Muscle layer of colon (tissue), 2 donors: ENCODE results near the gene STX18.

Experiments used
- H3K27ac ChIP-seq: one replicate; pipeline ENCODE4 v1.7.0; 2013; ENCODE audit warnings: low read depth, mild to moderate bottlenecking, low read length, moderate library complexity
- H3K27me3 ChIP-seq, 2 donors: one replicate each; pipeline ENCODE4 v1.7.0; 2013; ENCODE audit warnings: low read length in 2 of 2, mild to moderate bottlenecking in 2 of 2; ENCODE audit not compliant: insufficient read depth in 2 of 2, control insufficient read depth in 1 of 2
- H3K36me3 ChIP-seq: one replicate; pipeline ENCODE4 v1.7.0; 2013; ENCODE audit warnings: mild to moderate bottlenecking, low read length; ENCODE audit not compliant: insufficient read depth
- H3K4me1 ChIP-seq: one replicate; pipeline ENCODE4 v1.7.0; 2013; ENCODE audit warnings: mild to moderate bottlenecking, low read length; ENCODE audit not compliant: insufficient read depth
- H3K4me3 ChIP-seq, 2 donors: one replicate each; pipeline ENCODE4 v1.7.0; 2013; ENCODE audit warnings: low read length in 2 of 2, low read depth in 1 of 2, mild to moderate bottlenecking in 1 of 2, moderate library complexity in 1 of 2
- H3K9ac ChIP-seq: one replicate; pipeline ENCODE4 v1.7.0; 2013; ENCODE audit warnings: low read length
- H3K9me3 ChIP-seq: one replicate; pipeline ENCODE4 v1.7.0; 2013; ENCODE audit warnings: mild to moderate bottlenecking, low read length
- donor health status: abdominal sarcoma.
- donor health status: Adenocarcinoma of cecum.

Gene STX18

DNA sequence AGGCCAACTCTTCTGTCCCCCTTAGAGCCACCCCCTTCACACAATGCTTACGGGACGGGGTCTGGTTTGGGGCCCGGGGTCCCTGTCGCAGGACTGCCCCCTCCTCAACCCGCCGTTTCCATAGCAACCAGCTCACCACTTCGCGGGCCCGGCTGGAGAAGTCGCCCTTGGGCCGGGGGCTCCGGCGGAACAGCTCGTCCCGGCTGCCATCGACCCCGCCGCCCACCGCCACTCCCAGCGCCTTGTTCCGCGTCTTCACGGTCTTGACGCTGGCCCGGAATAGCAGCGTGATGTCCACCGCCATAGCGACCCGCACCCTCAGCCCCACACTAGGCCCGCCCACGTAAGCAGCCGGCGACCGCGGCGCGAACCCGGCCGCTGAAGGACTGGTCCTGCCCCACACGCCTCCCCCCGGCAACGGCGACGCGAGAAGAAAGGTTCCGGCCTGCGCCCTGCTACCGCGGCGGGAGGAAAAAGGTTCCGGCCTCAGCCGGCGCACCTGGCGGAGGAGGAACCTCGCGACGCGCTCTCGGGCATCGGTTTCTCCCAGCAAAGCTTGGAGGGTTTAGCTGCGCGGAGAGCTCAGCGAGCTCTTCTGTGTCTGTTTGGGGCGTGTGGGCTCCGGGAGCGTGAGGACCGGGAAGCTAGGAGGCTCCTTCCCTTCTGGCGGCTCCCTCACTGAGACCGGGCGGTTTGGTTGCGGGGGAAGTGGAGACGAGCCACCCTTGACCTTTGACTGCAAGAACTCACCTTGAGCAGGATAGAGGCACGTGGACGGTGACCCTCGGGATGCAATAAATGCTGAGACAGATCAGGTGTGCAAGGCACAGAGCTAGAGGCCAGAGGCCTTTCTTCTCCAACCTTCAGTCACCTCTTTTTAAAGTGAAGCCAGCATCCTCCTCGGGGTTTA is at the start of gene STX18:
TSS of gene STX18 (minus strand) at position 388 of the 910 bp plus-strand sequence. CDS start at position 304, 84 bp downstream.
- Histone ChIP-seq H3K36me3 (no peaks in the 10 kb centered on the region), H3K9ac (peak within 1 kb of the TSS; percentile 85), H3K4me3 (peak within 1 kb of the TSS; percentile 74 to 81), H3K27ac (peak within 1 kb of the TSS; percentile 79), H3K9me3 (no peaks in the 10 kb centered on the region), H3K4me1 (peaks cover 26% of the 10 kb centered on the region), H3K27me3 (no peaks in the 10 kb centered on the region)

DNA sequence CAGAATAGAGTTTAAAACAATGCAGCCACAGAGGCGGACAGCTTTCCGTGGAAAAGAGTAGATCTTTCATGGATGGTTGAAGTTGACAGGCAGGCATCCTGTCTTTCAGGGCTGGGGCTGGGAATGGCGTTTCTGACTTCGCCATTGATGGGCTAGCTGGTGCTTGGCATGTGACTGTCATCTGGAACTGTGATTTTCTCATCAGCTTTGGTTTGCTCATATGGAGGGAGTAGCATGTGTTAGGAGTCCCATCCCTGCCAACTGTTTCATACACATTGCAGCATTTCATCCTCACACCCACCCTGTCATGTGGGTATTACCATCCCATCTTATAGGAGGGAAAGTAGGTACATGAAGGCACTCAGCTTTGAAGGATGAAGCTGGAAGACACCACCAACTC is 49.2 kb upstream of the STX18 start:
- Histone ChIP-seq H3K9ac (no peak overlapping the region), H3K36me3 (no peaks in the 10 kb centered on the region), H3K4me3 (no peak overlapping the region), H3K9me3 (no peaks in the 10 kb centered on the region), H3K27ac (no peak overlapping the region), H3K4me1 (no peaks in the 10 kb centered on the region), H3K27me3 (no peaks in the 10 kb centered on the region)

GRCh38 chr4:4590546-4590945 is 48.7 kb upstream of the STX18 start:
- Histone ChIP-seq H3K4me3 (no peak overlapping the region), H3K9ac (no peak overlapping the region), H3K27ac (no peak overlapping the region), H3K4me1 (no peaks in the 10 kb centered on the region), H3K9me3 (no peaks in the 10 kb centered on the region), H3K36me3 (no peaks in the 10 kb centered on the region), H3K27me3 (no peaks in the 10 kb centered on the region)

DNA sequence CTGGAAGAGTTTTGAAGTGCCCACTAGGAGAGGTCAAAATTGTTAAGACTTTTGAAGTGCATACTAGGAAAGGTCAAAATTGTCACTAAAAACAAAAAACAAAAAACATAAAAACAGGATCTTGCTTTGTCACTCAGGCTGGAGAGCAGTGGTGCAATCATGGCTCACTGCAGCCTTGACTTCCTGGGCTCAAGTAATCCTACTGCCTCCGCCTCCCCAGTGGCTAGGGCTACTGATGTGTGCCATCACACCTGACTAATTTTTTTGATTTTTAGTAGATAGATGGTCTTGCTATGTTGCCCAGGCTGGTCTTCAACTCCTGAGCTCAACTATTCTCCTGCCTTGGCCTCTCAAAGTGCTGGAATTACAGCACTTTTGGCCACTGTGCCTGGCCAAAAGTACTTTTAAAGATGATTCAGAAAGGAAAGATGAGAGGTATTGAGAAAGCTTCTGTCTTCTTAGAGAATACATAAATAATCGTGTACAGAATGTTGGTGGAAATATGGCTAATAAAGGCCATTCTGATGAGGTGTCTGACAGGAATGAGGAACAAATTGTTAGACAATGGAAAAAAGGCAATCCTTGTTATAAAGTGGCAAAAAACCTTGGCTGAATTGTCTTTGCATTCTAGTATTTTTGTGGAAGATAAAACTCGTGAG is 43.3 kb upstream of the STX18 start:
- Histone ChIP-seq H3K27me3 (no peaks in the 10 kb centered on the region), H3K4me3 (no peak overlapping the region), H3K4me1 (no peaks in the 10 kb centered on the region), H3K27ac (no peak overlapping the region), H3K9me3 (no peaks in the 10 kb centered on the region), H3K36me3 (no peaks in the 10 kb centered on the region), H3K9ac (no peak overlapping the region)

DNA sequence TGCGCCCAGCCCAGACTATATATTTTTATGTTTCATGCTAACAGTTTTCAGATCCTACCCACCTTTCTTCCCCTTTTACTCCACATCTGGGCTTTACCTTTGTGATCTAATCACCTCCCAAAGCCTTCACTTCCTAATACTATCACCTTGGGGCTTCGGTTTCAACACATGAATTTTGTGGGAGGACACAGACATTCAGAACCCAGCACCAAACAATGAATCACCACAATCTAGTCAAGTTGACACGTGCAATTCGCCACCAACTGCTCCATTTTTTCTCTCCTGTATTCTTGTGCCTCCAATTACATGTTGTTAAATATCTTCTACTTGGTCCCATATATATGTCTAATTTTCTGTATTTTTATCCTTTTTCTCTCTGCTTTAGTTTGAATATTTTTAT is 41.8 kb upstream of the STX18 start:
- Histone ChIP-seq H3K4me3 (no peak overlapping the region), H3K27me3 (no peaks in the 10 kb centered on the region), H3K4me1 (no peaks in the 10 kb centered on the region), H3K27ac (no peak overlapping the region), H3K9ac (no peak overlapping the region), H3K9me3 (no peaks in the 10 kb centered on the region), H3K36me3 (no peaks in the 10 kb centered on the region)

DNA sequence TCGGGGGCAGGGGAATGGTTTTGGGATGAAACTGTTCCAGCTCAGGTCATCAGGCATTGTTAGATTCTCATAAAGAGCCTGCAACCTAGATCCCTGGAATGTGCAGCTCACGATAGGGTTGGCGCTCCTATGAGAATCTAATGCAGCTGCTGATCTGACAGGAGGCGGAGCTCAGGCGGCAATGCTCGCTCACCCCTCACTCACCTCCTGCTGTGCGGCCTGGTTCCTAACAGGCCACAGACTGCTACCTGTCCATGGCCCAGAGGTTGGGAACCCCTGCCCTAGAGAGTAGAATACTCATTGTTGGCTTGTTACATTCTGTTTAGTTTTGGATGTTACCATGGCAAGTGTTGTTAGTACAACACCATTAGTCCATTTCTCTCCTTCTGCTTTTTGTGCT is 40.8 kb upstream of the STX18 start:
- H3K27me3 ChIP-seq = no peaks in the 10 kb centered on the region
- no peaks in the 10 kb centered on the region for H3K4me1 ChIP-seq
- no peak overlapping the region for H3K27ac ChIP-seq
- no peaks in the 10 kb centered on the region for H3K9me3 ChIP-seq
- no peak overlapping the region for H3K4me3 ChIP-seq
- H3K36me3 ChIP-seq = no peaks in the 10 kb centered on the region
- H3K9ac ChIP-seq = no peak overlapping the region

GRCh38 chr4:4580494-4580893 is 38.6 kb upstream of the STX18 start:
- H3K9me3 ChIP-seq = no peaks in the 10 kb centered on the region
- H3K27ac ChIP-seq = no peak overlapping the region
- no peaks in the 10 kb centered on the region for H3K27me3 ChIP-seq
- no peak overlapping the region for H3K9ac ChIP-seq
- H3K36me3 ChIP-seq = no peaks in the 10 kb centered on the region
- H3K4me1 ChIP-seq = no peaks in the 10 kb centered on the region
- no peak overlapping the region for H3K4me3 ChIP-seq

DNA sequence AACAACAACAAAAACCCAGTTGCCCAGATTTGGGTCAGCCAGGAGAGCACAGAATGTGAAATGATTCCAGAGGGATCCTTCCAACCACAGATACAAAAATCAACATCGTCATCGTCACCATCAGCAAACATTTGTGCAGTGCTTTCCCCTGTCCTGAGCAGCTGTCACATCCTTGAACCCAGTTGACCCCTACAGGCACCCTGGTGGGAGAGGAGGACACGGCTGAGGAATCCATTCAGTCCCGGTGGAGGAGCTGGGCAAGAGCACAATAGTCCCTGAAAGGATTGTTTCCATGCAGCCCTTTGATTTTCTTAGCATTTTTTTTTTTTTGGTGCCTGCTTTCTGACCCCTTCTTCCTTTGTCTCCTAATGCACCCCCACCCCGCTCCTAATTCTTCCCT is 37.1 kb upstream of the STX18 start:
- peaks cover 7% of the 10 kb centered on the region for H3K4me1 ChIP-seq
- H3K36me3 ChIP-seq = no peaks in the 10 kb centered on the region
- no peaks in the 10 kb centered on the region for H3K27me3 ChIP-seq
- no peak overlapping the region for H3K4me3 ChIP-seq
- H3K9ac ChIP-seq = no peak overlapping the region
- no peak overlapping the region for H3K27ac ChIP-seq
- H3K9me3 ChIP-seq = no peaks in the 10 kb centered on the region

GRCh38 chr4:4577359-4577875 is 35.6 kb upstream of the STX18 start:
- Histone ChIP-seq H3K27ac (no peak overlapping the region), H3K36me3 (no peaks in the 10 kb centered on the region), H3K9ac (no peak overlapping the region), H3K4me3 (no peak overlapping the region), H3K27me3 (no peaks in the 10 kb centered on the region), H3K4me1 (peaks cover 7% of the 10 kb centered on the region), H3K9me3 (no peaks in the 10 kb centered on the region)

DNA sequence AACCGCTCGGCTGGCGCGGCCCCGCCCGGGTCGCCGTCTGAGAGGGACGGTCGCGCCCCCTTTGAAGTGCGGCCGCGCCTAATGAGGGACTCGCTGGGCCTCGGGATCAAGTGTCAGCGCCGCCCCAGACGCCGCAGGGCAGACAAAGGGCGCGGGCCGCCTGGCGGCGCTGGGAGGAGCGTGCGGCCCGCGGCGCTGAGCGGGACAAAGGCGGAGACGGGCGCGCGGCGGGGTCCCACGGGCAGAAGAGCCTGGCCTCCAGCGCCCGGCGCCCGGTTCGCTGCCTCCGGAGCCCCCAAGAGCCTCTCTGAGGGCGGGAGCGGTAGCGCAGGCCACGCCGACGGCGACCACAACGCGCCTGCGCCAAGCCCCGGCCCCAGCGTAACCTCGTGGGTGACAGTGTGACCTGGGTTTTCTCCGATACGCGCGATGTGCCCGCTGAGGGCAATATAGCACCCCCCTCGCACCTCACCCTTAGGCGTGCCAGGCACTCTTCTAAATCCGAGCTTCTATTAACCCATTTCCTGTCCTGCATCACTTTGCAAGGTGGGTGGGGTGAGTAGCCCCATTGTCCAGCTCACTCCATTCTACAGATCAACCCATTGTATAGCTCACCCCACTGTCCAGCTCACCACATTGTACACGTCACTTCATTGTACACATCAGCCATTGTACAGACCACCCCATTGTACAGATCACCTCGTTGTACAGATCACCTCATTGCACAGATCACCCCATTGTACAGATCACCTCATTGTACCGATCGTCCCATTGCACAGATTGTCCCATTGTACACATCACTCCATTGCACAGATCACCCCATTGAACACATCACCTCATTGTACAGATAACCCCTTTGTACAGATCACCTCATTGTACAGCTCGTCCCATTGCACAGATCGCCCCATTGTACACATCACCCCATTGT is 33.7 kb upstream of the STX18 start:
- Histone ChIP-seq H3K27ac (peak overlapping the region; percentile 93), H3K9me3 (no peaks in the 10 kb centered on the region), H3K27me3 (no peaks in the 10 kb centered on the region), H3K4me3 (peak overlapping the region; percentile 63 to 78), H3K9ac (peak overlapping the region; percentile 70), H3K4me1 (peaks cover 7% of the 10 kb centered on the region), H3K36me3 (no peaks in the 10 kb centered on the region)

- Histone ChIP-seq H3K36me3 (no peaks in the 10 kb centered on the region), H3K4me3 (peak overlapping the region; percentile 63 to 78), H3K9me3 (no peaks in the 10 kb centered on the region), H3K27me3 (no peaks in the 10 kb centered on the region), H3K27ac (peak overlapping the region; percentile 93), H3K9ac (peak overlapping the region; percentile 70), H3K4me1 (peaks cover 7% of the 10 kb centered on the region)
Measured at GRCh38 chr4:4574792-4575191, 32.9 kb upstream of the STX18 start.
